Lung (tissue), 12 donors: ENCODE measurements around the gene CCDC73. TPM values are rescaled to one million over a fixed set of nuclear protein-coding genes. Genes with fewer than 3 reads are reported as not detected.

Experiments used
- ATAC-seq: fragments of 200-7000 bp; cut with Tn5 transposase; one replicate; pipeline ENCODE4 v1.9.1; 2020; ENCODE audit warnings: moderate number of reproducible peaks; ENCODE audit not compliant: insufficient read depth, low FRiP score
- DNase-seq, 3 donors: peaks; one replicate each; pipeline ENCODE4 v3.0.0-alpha.2; 2013 to 2017
- H3K27ac ChIP-seq, 2 donors: one replicate each; pipeline ENCODE4 v1.5.1; 2013; ENCODE audit warnings: mild to moderate bottlenecking in 2 of 2, moderate library complexity in 2 of 2, control low read depth in 1 of 2, inconsistent platforms in 1 of 2, low read depth in 1 of 2, low read length in 1 of 2
- H3K27me3 ChIP-seq, 3 donors: one replicate each; pipeline ENCODE4 v1.5.1; 2013; ENCODE audit warnings: low read length in 2 of 3; ENCODE audit not compliant: control insufficient read depth in 3 of 3, insufficient read depth in 3 of 3
- H3K36me3 ChIP-seq, 4 donors: one replicate each; pipeline ENCODE4 v1.5.1; 2013; ENCODE audit warnings: low read length in 4 of 4, mild to moderate bottlenecking in 1 of 4, moderate library complexity in 1 of 4; ENCODE audit not compliant: control insufficient read depth in 4 of 4, insufficient read depth in 4 of 4
- H3K4me1 ChIP-seq, 5 donors: one replicate each; pipeline ENCODE4 v1.5.1; 2013; ENCODE audit warnings: low read length in 5 of 5, mild to moderate bottlenecking in 2 of 5, moderate library complexity in 1 of 5; ENCODE audit not compliant: control insufficient read depth in 5 of 5, insufficient read depth in 5 of 5
- H3K4me3 ChIP-seq: one replicate; pipeline ENCODE4 v1.5.1; 2013; ENCODE audit warnings: mild to moderate bottlenecking, control low read depth, moderate library complexity
- H3K9ac ChIP-seq, 2 donors: one replicate each; pipeline ENCODE4 v1.5.1; 2013; ENCODE audit warnings: low read length in 2 of 2, control low read depth in 1 of 2; ENCODE audit not compliant: insufficient read depth in 1 of 2
- H3K9me3 ChIP-seq, 4 donors: one replicate each; pipeline ENCODE4 v1.5.1; 2013; ENCODE audit warnings: low read length in 3 of 4, mild to moderate bottlenecking in 1 of 4, moderate library complexity in 1 of 4; ENCODE audit not compliant: control insufficient read depth in 4 of 4, insufficient read depth in 3 of 4
- CTCF ChIP-seq: IDR thresholded peaks from 2 replicates; pipeline ENCODE4 v1.5.1; 2012; ENCODE audit warnings: mild to moderate bottlenecking; ENCODE audit errors: control extremely low read depth, extremely low read depth
- WGBS, 2 donors: extraction: QIAGEN DNeasy Blood & Tissue Kit; methylation state at CpG; one replicate each; pipeline ENCODE4 v1.1.7; 2013; 5-methylcytosine and 5-hydroxymethylcytosine counted together
- polyA plus RNA-seq, 2 donors: library from polyadenylated mRNA; stranded (reverse); fragments of 200-250 nt; gene quantifications; one replicate each; pipeline ENCODE4 v1.2.1, GENCODE V29; 2013
- total RNA-seq, 2 donors: library from RNA; depleted of rRNA in 1 of 2; stranded (reverse); fragments of >200 nt in 1 of 2; gene quantifications; one replicate each; pipeline ENCODE4 v1.2.1, GENCODE V29; 2014 to 2021
- donor health status: control.
- donor health status: control.
- donor health status: Bipolar disorder and iron deficiency.
- donor health status: healthy.
- donor health status: DM: yes; HTN: yes; CAD: no.

CCDC73 gene
- total and polyA plus RNA-seq, 4 donors: 0.03 to 0.17 (median 0.10) TPM

GRCh38 chr11:32820497-32820896, 26.0 kb upstream of the CCDC73 start:
- Histone ChIP-seq H3K9me3 (no peaks in the 10 kb centered on the region), H3K27me3 (peaks cover 0 to 4% (median 0%) of the 10 kb centered on the region in 3 donors), H3K27ac (no peak overlapping the region), H3K4me3 (no peak overlapping the region), H3K4me1 (no peaks in the 10 kb centered on the region), H3K36me3 (no peaks in the 10 kb centered on the region), H3K9ac (no peak overlapping the region)
- TF ChIP-seq CTCF: no peak
- ATAC-seq (no peak), DNase-seq (no peak)

GRCh38 chr11:32819187-32819586, 24.7 kb upstream of the CCDC73 start:
- Histone ChIP-seq H3K9ac (no peak overlapping the region), H3K36me3 (no peaks in the 10 kb centered on the region), H3K27me3 (peaks cover 0 to 4% (median 0%) of the 10 kb centered on the region in 3 donors), H3K4me3 (no peak overlapping the region), H3K9me3 (no peaks in the 10 kb centered on the region), H3K27ac (no peak overlapping the region), H3K4me1 (no peaks in the 10 kb centered on the region)
- WGBS, 2 donors: 81 to 84% methylated on average over 2 of the region's 2 CpGs
- DNase-seq (no peak), ATAC-seq (no peak)
- TF ChIP-seq CTCF: no peak

GRCh38 chr11:32817852-32818183, 23.4 kb upstream of the CCDC73 start:
- H3K9ac ChIP-seq: no peak overlapping the region
- ATAC-seq (no peak), DNase-seq (no peak)
- peaks cover 0 to 4% (median 0%) of the 10 kb centered on the region in 3 donors for H3K27me3 ChIP-seq
- 85 to 92% methylated on average over 3 of the region's 3 CpGs for WGBS, 2 donors
- no peak overlapping the region for H3K4me3 ChIP-seq
- no peaks in the 10 kb centered on the region for H3K36me3 ChIP-seq
- TF ChIP-seq CTCF: no peak
- no peaks in the 10 kb centered on the region for H3K4me1 ChIP-seq
- no peaks in the 10 kb centered on the region for H3K9me3 ChIP-seq
- no peak overlapping the region for H3K27ac ChIP-seq

GRCh38 chr11:32817181-32817851, 22.9 kb upstream of the CCDC73 start:
- no peaks in the 10 kb centered on the region for H3K4me1 ChIP-seq
- DNase-seq: no peak
- 80 to 90% methylated on average over 4 of the region's 4 CpGs for WGBS, 2 donors

More at GRCh38 chr11:32817181-32817851, 22.9 kb upstream of the CCDC73 start:
- Histone ChIP-seq H3K27ac (no peak overlapping the region), H3K9me3 (no peaks in the 10 kb centered on the region), H3K4me3 (no peak overlapping the region), H3K27me3 (peaks cover 0 to 4% (median 0%) of the 10 kb centered on the region in 3 donors), H3K9ac (no peak overlapping the region), H3K36me3 (no peaks in the 10 kb centered on the region)
- ATAC-seq: no peak
- TF ChIP-seq CTCF: no peak
